ENCODE results near the gene ACADSB. TPM values are rescaled to one million over a fixed set of nuclear protein-coding genes. Genes with fewer than 3 reads are reported as not detected.

Gene ACADSB
- total and polyA plus RNA-seq, 10 of the 15 experiments (the other 5 are each of a cell fraction or from before 2014, with no cell fraction given) = 10.8 to 24.0 (median 15.0) TPM

DNA sequence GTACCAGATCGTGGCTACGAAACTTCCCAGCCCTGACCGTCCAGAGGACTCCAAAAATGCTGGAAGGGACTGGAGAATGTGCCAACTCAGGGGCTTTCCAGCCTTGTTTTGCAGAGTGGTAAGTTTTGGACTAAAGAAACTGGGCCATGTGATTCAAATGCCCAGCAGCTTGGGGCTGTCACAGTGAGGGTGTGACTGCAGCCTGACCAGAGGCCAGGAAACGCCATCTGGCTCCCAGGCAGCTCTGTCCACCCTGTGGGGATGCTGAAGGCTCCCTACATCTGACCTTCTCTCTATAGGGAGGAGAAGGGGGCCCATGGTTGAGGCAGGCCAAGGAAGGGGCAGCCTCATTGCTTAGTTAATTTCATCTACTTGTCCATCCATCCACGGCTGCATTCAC is 65.4 kb downstream of the ACADSB start:
- H3K4me2 ChIP-seq (ENCODE audit: control insufficient read depth, insufficient read depth) = no peak overlapping the region
- no peaks in the 10 kb centered on the region for H3K36me3 ChIP-seq (ENCODE audit: control insufficient read depth in 2 of 2, insufficient read depth in 2 of 2, low read length in 1 of 2)
- no TSS peak for BruUV-seq (replicated peaks)
- ChIA-PET POLR2A (no interaction called here), CTCF (interaction anchor here (0.7 kb wide), 1 partner anchor 31 kb away, joined by 3 read pairs; no protein-coding TSS in a partner anchor), SMC1A (ENCODE audit: uncharacterized antibody, unreplicated experiment) (no interaction called here), RAD21 (ENCODE audit: unreplicated experiment) (no interaction called here)
- TF ChIP-seq ATF7 (IDR thresholded peaks at IDR 0.05; ENCODE audit: low read depth) = no peak
- TF ChIP-seq, protein P1, sequence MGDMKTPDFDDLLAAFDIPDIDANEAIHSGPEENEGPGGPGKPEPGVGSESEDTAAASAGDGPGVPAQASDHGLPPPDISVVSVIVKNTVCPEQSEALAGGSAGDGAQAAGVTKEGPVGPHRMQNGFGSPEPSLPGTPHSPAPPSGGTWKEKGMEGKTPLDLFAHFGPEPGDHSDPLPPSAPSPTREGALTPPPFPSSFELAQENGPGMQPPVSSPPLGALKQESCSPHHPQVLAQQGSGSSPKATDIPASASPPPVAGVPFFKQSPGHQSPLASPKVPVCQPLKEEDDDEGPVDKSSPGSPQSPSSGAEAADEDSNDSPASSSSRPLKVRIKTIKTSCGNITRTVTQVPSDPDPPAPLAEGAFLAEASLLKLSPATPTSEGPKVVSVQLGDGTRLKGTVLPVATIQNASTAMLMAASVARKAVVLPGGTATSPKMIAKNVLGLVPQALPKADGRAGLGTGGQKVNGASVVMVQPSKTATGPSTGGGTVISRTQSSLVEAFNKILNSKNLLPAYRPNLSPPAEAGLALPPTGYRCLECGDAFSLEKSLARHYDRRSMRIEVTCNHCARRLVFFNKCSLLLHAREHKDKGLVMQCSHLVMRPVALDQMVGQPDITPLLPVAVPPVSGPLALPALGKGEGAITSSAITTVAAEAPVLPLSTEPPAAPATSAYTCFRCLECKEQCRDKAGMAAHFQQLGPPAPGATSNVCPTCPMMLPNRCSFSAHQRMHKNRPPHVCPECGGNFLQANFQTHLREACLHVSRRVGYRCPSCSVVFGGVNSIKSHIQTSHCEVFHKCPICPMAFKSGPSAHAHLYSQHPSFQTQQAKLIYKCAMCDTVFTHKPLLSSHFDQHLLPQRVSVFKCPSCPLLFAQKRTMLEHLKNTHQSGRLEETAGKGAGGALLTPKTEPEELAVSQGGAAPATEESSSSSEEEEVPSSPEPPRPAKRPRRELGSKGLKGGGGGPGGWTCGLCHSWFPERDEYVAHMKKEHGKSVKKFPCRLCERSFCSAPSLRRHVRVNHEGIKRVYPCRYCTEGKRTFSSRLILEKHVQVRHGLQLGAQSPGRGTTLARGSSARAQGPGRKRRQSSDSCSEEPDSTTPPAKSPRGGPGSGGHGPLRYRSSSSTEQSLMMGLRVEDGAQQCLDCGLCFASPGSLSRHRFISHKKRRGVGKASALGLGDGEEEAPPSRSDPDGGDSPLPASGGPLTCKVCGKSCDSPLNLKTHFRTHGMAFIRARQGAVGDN (IDR thresholded peaks at IDR 0.05) = no peak
- no peak for TF ChIP-seq YBX1 (IDR thresholded peaks at IDR 0.05)
- no peak for TF ChIP-seq CREM (IDR thresholded peaks at IDR 0.05; ENCODE audit: low read depth)
- no peak for TF ChIP-seq FOXM1 (IDR thresholded peaks at IDR 0.05; ENCODE audit: low read depth, low read length)
- no peak for TF ChIP-seq ZNF217 (IDR thresholded peaks at IDR 0.05)
- TF ChIP-seq POLR2AphosphoS5 (IDR thresholded peaks at IDR 0.05; ENCODE audit: low read length) = no peak
- TF ChIP-seq, protein P2, sequence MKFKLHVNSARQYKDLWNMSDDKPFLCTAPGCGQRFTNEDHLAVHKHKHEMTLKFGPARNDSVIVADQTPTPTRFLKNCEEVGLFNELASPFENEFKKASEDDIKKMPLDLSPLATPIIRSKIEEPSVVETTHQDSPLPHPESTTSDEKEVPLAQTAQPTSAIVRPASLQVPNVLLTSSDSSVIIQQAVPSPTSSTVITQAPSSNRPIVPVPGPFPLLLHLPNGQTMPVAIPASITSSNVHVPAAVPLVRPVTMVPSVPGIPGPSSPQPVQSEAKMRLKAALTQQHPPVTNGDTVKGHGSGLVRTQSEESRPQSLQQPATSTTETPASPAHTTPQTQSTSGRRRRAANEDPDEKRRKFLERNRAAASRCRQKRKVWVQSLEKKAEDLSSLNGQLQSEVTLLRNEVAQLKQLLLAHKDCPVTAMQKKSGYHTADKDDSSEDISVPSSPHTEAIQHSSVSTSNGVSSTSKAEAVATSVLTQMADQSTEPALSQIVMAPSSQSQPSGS (IDR thresholded peaks at IDR 0.05; ENCODE audit: low read length) = no peak
- no peak for TF ChIP-seq DPF2 (IDR thresholded peaks at IDR 0.05)
- no peak for TF ChIP-seq TARDBP (IDR thresholded peaks at IDR 0.05; ENCODE audit: borderline replicate concordance)
- no peak for TF ChIP-seq NFYA (IDR thresholded peaks at IDR 0.05; ENCODE audit: borderline replicate concordance, low read depth, low read length)
- TF ChIP-seq RELA (IDR thresholded peaks at IDR 0.05; ENCODE audit: borderline replicate concordance, partially characterized antibody) = no peak
- TF ChIP-seq HCFC1 (IDR thresholded peaks at IDR 0.05; ENCODE audit: low read length) = no peak
- TF ChIP-seq RFX5 (IDR thresholded peaks at IDR 0.05; ENCODE audit: low read depth, low read length) = no peak
- no peaks in the 10 kb centered on the region; the same call in 1 of the 2 replicates for H4K20me1 ChIP-seq (ENCODE audit: control insufficient read depth, insufficient read depth)
- 13% methylated on average over 5 of the region's 5 CpGs for WGBS (ENCODE audit: insufficient coverage, insufficient replicate concordance, low lambda C conversion rate, missing lambda C conversion rate)
- no peak overlapping the region for H2AFZ ChIP-seq (ENCODE audit: control insufficient read depth, low read depth, low read length)
- no peaks in the 10 kb centered on the region for H3K4me1 ChIP-seq (ENCODE audit: control insufficient read depth, insufficient read depth, low read length)
- H3K9ac ChIP-seq (ENCODE audit: control insufficient read depth, insufficient read depth, low read length) = no peak overlapping the region
- DNase-seq (ENCODE audit: low read depth, low spot score) (no peak), FAIRE-seq (no peak), ATAC-seq (no peak)
- no peaks in the 10 kb centered on the region for H3K79me2 ChIP-seq (ENCODE audit: control insufficient read depth, insufficient read depth, low read length)
- in situ Hi-C loops (cut with MboI) = no loop called here
- no peaks in the 10 kb centered on the region for H3K9me3 ChIP-seq (replicated peaks; ENCODE audit: control insufficient read depth, insufficient read depth, low read length)
- H3K4me3 ChIP-seq = no peak overlapping the region
- no peaks in the 10 kb centered on the region; a peak in 1 of 4 replicates for H3K27me3 ChIP-seq (replicated peaks in 1 of 2; ENCODE audit: control insufficient read depth in 2 of 2, insufficient read depth in 2 of 2, low read length in 1 of 2)
- H3K27ac ChIP-seq (ENCODE audit: control insufficient read depth, insufficient read depth) = no peak overlapping the region
- intact Hi-C loops (cut with micrococcal nuclease; ENCODE audit: unreplicated experiment) = no loop called here
